HG03045 (cell line): ENCODE data around the gene PLXNB3.
"Not testable (repeated sequence)": the region's sequence is repeated elsewhere in the genome, so short reads cannot be mapped to it uniquely, and the experiment has no call there.

Source experiments
- ATAC-seq: cut with Tn5 transposase; IDR thresholded peaks from one replicate; pipeline ENCODE4 v1.9.1; 2021; ENCODE audit warnings: mild to moderate bottlenecking, moderate library complexity; ENCODE audit not compliant: unreplicated experiment

The PLXNB3 gene

GRCh38 chrX:153732401-153732800 is 31.6 kb upstream of the PLXNB3 start:
- ATAC-seq, result no peak

GRCh38 chrX:153733651-153734240 is 30.3 kb upstream of the PLXNB3 start:
- ATAC-seq, result no peak

- ATAC-seq, result no peak
Observed at GRCh38 chrX:153734871-153735270, 29.2 kb upstream of the PLXNB3 start.

- no peak for ATAC-seq
Observed at GRCh38 chrX:153735274-153735673, 28.8 kb upstream of the PLXNB3 start.

GRCh38 chrX:153736071-153736820 is 27.8 kb upstream of the PLXNB3 start:
- no peak for ATAC-seq

- no peak for ATAC-seq
Observed at GRCh38 chrX:153736871-153737441, 27.1 kb upstream of the PLXNB3 start.

GRCh38 chrX:153738056-153738605 is 25.9 kb upstream of the PLXNB3 start:
- no peak for ATAC-seq

GRCh38 chrX:153739754-153740486 is 24.1 kb upstream of the PLXNB3 start:
- ATAC-seq, result no peak

- ATAC-seq, result no peak
Observed at GRCh38 chrX:153740631-153741222, 23.3 kb upstream of the PLXNB3 start.

GRCh38 chrX:153741446-153741845 is 22.6 kb upstream of the PLXNB3 start:
- ATAC-seq, result no peak

- ATAC-seq, result not testable (repeated sequence)
Observed at GRCh38 chrX:153742111-153742510, 21.9 kb upstream of the PLXNB3 start.

- not testable (repeated sequence) for ATAC-seq
Observed at GRCh38 chrX:153742796-153743467, 21.1 kb upstream of the PLXNB3 start.

- ATAC-seq, result not testable (repeated sequence)
Observed at GRCh38 chrX:153743468-153744209, 20.4 kb upstream of the PLXNB3 start.

- no peak for ATAC-seq
Observed at GRCh38 chrX:153744210-153745066, 19.6 kb upstream of the PLXNB3 start.

GRCh38 chrX:153745067-153745433 is 19.0 kb upstream of the PLXNB3 start:
- ATAC-seq, result not testable (repeated sequence)

GRCh38 chrX:153746359-153746758 is 17.7 kb upstream of the PLXNB3 start:
- ATAC-seq, result no peak

GRCh38 chrX:153746991-153747390 is 17.1 kb upstream of the PLXNB3 start:
- ATAC-seq, result not testable (repeated sequence)

GRCh38 chrX:153749017-153749416 is 15.0 kb upstream of the PLXNB3 start:
- not testable (repeated sequence) for ATAC-seq
